ENCODE data around the gene NPY4R2.
"Not testable (repeated sequence)": the region's sequence is repeated elsewhere in the genome, so short reads cannot be mapped to it uniquely, and the experiment has no call there.

- TF ChIP-seq CTCF (IDR thresholded peaks at IDR 0.05); ZNF423 (CRISPR knock-in tag; IDR thresholded peaks at IDR 0.05); MAX (CRISPR knock-in tag; IDR thresholded peaks at IDR 0.05); SP1 (CRISPR knock-in tag; conservative IDR thresholded peaks at IDR 0.05); ZNF512 (CRISPR knock-in tag; IDR thresholded peaks at IDR 0.05; ENCODE audit: borderline replicate concordance); ZMAT4 (CRISPR knock-in tag; IDR thresholded peaks at IDR 0.05); ATF1 (CRISPR knock-in tag; IDR thresholded peaks at IDR 0.05); ATF2 (CRISPR knock-in tag; IDR thresholded peaks at IDR 0.05; ENCODE audit: borderline replicate concordance, low read depth); AFF4 (CRISPR knock-in tag; IDR thresholded peaks at IDR 0.05; ENCODE audit: borderline replicate concordance): not testable (repeated sequence)
These were observed 22.4 kb downstream of the NPY4R2 start for GRCh38 chr10:47940821-47941220.

Measured in WTC11 (cell line).